Stimulated activated naive CD8-positive, alpha-beta T cell treated with anti-CD3 and anti-CD28 coated beads, Interleukin-15, Interleukin-2, amounts not matched to agents 100 ng/mL and 50 ng/mL, for 24 hours (primary cell): ENCODE data around the gene SYT15.

ENCODE experiments used
- H3K27ac Mint-ChIP-seq: one replicate; pipeline ENCODE4 v1.8.0; 2021; ENCODE audit warnings: mild to moderate bottlenecking, mixed read lengths
- H3K27me3 Mint-ChIP-seq: one replicate; pipeline ENCODE4 v1.8.0; 2021; ENCODE audit warnings: mixed read lengths
- H3K36me3 Mint-ChIP-seq: one replicate; pipeline ENCODE4 v1.8.0; 2021; ENCODE audit warnings: low read depth, mixed read lengths
- H3K4me1 Mint-ChIP-seq: one replicate; pipeline ENCODE4 v1.8.0; 2021; ENCODE audit warnings: low read depth, mixed read lengths
- H3K4me3 Mint-ChIP-seq: one replicate; pipeline ENCODE4 v1.8.0; 2021; ENCODE audit warnings: mild to moderate bottlenecking, mixed read lengths
- H3K9me3 Mint-ChIP-seq: one replicate; pipeline ENCODE4 v1.8.0; 2021; ENCODE audit warnings: mixed read lengths

Gene SYT15

DNA sequence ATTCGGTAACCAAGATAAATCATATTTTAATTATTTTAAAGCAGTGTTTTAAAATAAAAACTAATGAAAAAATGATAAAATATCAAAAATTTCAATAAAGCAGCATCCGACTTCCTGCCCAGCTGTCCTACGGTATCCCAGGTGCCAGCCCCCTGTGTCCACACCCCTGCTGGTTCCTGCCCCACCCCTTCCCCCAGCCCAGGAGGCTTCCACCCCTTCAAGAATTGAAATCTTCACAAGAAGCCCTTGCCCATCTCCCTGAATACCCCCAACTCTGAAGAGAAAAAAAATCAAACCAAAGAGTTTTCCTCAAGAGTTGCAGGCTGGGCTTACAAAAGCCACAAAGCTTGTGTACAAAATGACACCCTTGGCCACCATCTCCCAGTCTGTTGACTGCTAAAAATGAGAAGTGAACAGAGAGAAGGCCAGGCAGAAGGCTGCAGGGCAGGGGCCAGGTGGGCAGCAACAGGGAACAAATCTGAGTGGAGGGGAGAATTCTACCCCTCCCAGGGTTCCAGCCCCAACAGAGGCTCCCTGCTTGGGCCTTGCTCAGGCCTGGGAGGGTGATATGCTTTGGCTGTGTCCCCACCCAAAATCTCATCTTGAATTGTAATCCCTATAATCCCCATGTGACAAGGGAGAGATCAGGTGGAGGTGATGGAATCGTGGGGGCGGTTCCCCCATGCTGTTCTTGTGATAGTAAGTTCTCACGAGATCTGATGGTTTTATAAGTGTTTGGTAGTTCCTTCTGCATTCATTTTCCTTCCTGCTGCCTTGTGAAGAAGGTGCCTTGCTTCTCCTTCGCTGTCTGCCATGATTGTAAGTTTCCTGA lies 37.0 kb upstream of the SYT15 start:
- no peaks in the 10 kb centered on the region for H3K9me3 Mint-ChIP-seq
- H3K4me3 Mint-ChIP-seq, result no peak overlapping the region
- peaks cover 54% of the 10 kb centered on the region for H3K27me3 Mint-ChIP-seq
- no peaks in the 10 kb centered on the region for H3K36me3 Mint-ChIP-seq
- no peak overlapping the region for H3K27ac Mint-ChIP-seq
- peaks cover 7% of the 10 kb centered on the region for H3K4me1 Mint-ChIP-seq

DNA sequence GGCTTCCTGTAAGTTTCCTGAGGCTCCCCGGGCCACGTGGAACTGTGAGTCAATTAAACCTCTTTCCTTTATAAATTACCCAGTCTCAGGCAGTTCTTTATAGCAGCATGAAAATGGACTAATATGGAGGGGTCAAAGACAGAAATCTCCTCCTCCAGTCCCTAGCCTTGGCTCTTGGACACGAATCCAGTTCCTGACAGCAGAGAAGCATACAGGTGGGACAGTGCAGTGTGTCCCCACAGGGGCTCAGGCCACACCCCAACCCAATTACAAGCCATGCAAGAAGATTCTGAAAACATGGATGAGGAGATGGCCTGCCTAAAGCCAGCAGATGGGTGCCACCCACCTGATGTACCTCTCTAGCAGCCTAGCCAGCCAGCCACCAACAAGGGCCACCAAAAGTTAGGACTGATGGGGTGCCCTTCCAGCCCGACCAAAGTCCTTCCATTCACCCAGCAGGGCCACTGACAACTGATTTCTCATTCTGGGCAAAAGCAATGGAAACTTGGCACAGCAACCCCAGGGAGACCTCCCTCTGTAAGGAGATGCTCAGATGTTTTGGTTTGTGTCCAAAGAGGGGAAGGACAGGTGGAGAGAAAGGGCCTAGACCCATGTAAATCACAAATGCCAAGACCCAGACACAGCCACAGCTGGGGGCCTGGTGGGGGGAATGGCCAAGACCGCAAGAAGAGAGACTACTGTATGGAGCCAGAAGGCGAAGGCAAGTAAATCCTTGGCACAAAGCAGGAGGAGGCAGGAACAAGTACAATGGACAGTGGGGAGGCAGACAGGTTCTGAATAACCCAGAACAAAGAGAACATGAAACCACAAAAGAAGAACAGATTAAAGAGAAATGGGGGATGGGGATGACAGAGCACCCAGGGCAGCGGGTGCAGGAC lies 36.1 kb upstream of the SYT15 start:
- no peaks in the 10 kb centered on the region for H3K36me3 Mint-ChIP-seq
- no peak overlapping the region for H3K27ac Mint-ChIP-seq
- H3K27me3 Mint-ChIP-seq, result peaks cover 48% of the 10 kb centered on the region
- no peaks in the 10 kb centered on the region for H3K9me3 Mint-ChIP-seq
- H3K4me3 Mint-ChIP-seq, result no peak overlapping the region
- peaks cover 7% of the 10 kb centered on the region for H3K4me1 Mint-ChIP-seq

DNA sequence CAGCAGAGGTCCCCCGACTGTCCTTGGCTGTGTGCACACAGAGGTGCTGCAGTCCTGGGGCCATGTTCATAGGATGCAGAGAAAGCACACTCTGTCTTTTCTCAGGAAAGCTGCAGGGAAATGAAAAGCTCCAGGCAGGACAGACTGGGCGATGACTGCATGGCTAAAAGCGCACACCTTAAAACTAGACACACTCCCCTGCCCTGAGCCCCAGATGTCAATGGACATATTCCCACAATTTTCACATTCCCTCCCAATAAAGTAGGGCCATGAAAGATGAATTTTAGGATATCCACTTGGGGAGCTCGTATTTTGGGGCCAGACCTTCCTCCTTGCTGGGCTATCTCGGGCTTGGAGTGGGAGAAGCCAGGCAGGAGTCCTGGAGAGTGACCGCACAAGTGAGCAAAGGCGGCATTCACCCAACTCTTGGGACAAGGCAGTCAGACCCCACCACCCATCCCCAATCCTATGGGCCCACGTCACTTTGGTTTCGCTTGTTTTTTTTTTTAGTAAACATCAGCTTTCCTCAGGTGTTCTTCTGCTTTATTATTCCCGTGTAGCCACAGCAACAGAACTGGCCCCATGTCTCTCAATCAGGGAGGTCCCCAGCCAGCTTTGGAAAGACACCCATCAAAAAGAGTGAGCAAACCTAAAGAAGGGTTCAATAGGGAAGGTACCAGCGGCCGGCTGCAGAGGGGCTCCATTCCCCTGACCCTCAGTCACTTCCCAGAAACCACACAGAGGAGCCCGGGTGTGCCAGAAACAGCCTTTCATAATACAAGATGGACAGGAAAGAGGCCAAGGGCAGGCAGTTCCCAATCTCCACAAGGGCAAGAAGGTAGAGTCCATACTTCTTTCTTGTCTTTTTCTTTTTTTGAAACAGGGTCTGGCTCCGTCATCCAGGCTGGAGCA lies 35.2 kb upstream of the SYT15 start:
- Mint-ChIP-seq H3K27ac (no peak overlapping the region), H3K4me3 (no peak overlapping the region), H3K4me1 (peaks cover 7% of the 10 kb centered on the region), H3K27me3 (peaks cover 39% of the 10 kb centered on the region), H3K36me3 (no peaks in the 10 kb centered on the region), H3K9me3 (no peaks in the 10 kb centered on the region)

DNA sequence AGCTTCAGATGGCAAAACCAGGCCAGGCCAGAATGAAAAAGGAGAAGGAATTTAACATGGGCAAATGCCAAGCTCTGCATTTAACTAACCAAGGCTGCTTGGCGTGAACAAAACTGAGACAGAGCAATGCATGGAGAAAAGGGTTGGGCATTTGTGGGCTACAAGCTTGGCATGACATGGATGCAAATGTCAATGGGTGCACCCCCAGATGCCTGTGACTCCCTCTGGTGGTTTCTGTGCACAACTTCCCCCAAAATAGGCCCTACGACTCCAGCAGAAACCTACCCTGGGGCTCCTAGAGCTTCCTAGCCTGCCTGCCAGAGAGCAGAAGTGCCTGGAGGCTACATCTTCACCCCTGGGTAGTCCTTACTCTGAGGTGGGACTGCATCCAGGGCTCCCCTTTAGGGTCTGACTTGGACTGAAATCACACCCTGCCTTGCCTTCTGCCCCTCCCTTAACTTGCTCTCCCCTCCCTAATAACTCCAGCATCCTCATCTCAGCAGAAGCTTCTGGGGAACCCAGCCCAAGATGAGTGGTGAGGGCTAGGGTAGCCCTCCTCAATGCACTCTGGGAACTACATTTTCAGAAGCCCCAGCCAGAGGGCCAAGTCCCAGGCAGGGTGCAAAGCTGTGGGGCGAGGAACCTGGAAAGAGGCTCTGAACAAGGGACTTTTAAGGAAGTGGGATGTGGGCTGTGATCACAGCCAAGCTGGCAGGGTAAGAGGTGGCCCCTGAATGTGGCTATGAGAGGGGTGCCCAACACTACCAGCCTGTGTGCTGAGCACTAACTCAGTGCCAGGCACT lies 33.7 kb upstream of the SYT15 start:
- H3K4me1 Mint-ChIP-seq, result peaks cover 7% of the 10 kb centered on the region

DNA sequence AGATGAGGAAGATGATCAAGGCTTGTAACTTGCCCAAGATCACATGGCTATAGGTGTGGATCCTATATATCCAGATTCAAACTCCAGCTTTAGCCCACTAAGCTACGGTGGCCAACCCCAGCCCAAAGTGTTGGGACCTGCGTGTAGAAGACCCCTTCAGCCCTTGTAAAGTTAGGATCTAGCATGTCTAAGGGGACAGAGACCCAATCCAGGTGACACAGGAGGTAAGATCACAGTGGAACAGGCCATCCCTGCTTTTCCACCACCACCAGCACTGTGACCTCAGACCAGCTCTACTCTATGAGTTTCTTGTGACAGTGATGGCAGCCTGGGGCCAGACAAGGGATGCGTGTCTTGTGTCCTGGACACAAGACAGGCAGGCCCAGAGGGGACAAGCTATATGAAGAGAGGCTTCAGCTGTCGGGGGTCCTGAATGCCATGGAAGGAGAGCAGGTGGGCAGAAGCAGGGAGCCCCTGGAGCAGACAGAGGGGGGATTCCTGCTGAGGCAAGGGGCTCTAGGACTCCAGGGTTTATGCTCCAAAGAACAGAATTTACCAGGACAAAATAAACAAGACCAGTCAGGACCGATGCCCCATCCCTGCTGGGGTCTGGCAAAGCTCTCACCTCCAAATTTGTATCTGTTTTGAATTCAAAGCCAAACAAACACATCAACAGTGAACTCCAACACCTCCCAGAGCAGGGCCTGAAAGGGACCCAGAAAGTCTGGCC lies 32.9 kb upstream of the SYT15 start:
- H3K4me3 Mint-ChIP-seq, result no peak overlapping the region
- H3K27me3 Mint-ChIP-seq, result peaks cover 18% of the 10 kb centered on the region
- H3K4me1 Mint-ChIP-seq, result no peaks in the 10 kb centered on the region
- no peak overlapping the region for H3K27ac Mint-ChIP-seq
- no peaks in the 10 kb centered on the region for H3K9me3 Mint-ChIP-seq
- no peaks in the 10 kb centered on the region for H3K36me3 Mint-ChIP-seq

More for the DNA sequence above, 33.7 kb upstream of the SYT15 start:
- Mint-ChIP-seq H3K27me3 (peaks cover 26% of the 10 kb centered on the region), H3K36me3 (no peaks in the 10 kb centered on the region), H3K9me3 (no peaks in the 10 kb centered on the region), H3K27ac (no peak overlapping the region), H3K4me3 (no peak overlapping the region)

DNA sequence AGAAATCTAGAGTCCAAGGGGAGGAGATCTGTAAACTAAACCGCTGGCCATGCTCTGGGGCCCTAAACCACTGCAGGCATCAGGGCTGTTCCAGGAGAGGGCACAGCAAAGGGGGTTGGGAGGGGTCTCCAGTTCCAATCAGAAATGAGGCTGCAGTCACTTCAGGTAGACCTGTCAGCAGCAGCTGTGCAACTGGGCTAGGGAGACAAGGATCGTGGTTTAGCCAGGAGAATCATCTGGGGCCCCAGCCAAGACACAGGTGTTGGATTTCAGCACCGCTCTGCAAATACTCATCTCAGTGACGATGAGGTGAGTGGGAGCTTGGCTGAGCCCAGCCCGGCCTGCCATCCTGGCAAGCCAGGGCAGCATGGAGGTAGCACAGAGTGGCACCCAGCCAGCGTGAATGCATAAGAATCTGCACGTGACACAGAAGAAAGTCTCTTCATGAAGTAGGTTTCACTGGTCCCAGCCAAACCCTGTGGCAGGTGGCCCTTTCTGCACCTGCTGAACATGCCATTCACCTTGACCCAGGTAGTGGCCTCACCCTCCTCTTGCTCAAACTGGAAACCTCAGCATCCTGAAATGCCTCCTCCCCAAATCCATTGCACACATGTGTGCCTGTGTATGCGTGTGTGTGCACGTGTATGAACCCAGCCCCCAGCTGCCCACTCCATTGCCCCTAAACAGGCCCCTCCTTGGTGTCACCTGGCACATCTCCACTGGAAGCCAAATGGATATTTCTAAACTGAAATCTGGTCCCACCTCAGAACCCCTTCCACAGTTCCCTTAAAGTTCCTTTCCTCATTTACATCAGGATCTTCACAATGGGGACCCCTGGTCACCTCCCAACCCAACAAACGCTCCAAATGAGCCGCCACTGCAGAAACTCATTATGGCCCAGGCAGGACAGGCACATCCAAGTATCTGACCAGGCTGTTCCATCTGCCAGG lies 32.1 kb upstream of the SYT15 start:
- Mint-ChIP-seq H3K4me3 (no peak overlapping the region), H3K4me1 (no peaks in the 10 kb centered on the region)

DNA sequence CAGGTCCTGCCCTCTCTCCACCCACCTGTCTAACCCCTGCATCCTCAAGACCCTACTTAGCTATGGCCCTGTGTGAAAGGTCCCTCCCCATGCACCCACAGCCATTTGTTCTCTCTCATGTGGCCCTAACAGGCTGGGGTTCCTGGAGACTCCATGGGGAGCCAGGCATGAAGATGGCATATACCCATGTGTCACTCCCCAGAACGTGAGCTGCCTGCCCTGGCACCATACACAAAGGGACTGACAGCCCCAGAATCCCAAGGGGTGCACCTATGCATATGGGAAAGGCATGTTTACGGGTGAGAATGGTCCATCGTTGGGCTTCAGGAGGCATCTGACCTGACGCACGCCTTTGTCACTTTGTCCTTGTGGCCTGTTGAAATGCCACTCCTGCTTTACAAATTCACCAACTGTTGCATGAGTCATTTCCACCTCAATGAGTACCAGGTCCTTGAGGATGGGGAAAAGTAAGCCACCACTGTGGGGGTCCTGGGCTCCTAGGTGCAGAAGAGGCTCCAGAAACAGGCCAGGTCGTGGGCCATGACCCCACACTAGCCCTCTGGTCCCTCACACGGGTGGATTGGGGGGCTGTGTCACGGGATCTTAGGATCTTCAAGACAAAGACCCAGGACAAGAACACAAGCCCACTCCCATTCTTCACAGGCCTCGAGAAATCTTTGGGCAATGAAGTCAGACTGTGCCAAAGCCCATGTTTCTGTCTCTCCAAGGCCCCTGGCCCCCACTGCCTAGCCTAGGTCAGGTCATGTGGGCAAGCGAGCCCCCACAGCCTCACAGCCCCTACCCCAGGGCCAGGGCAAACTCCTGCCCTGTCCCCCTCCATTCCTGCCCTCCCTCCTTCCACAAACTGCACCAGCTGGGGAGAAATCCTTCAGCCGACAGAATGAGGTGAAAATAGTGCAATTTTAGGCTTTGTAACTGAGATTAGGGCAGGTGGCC lies 31.1 kb upstream of the SYT15 start:
- Mint-ChIP-seq H3K27ac (no peak overlapping the region), H3K36me3 (no peaks in the 10 kb centered on the region), H3K4me3 (no peak overlapping the region), H3K9me3 (no peaks in the 10 kb centered on the region), H3K27me3 (peaks cover 9% of the 10 kb centered on the region), H3K4me1 (no peaks in the 10 kb centered on the region)

More for the DNA sequence above, 32.1 kb upstream of the SYT15 start:
- H3K27me3 Mint-ChIP-seq, result peaks cover 17% of the 10 kb centered on the region
- H3K36me3 Mint-ChIP-seq, result no peaks in the 10 kb centered on the region
- no peaks in the 10 kb centered on the region for H3K9me3 Mint-ChIP-seq
- no peak overlapping the region for H3K27ac Mint-ChIP-seq

DNA sequence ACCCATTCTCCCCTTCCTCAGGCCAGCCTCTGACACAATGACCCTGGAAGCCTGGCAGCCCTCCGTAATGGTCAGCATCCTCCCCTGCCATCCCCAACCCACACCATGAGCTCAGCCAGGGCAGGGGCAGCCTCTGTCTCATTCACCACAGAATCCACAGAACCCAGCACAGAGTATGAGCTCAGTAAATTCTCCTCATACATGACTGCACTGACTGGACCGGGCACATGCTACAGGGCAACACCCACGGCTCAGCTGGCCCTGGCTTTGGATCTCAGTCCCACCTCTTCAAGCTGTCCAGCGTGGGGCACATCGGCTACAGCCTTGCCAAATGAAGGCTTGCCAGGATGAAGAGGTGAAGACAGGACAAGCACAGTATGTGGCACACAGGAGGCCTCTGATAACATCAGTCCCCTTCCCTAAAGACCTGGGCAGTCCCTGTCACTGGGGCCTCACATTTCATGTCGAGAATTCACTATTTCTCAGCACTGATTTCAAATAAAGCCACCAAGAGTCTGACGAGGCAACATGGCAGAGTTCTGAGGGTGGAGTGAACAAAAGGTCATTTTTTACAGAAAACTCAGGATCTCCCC lies 30.3 kb upstream of the SYT15 start:
- H3K27me3 Mint-ChIP-seq, result peaks cover 3% of the 10 kb centered on the region
- no peaks in the 10 kb centered on the region for H3K4me1 Mint-ChIP-seq
- no peak overlapping the region for H3K27ac Mint-ChIP-seq
- no peaks in the 10 kb centered on the region for H3K9me3 Mint-ChIP-seq
- no peaks in the 10 kb centered on the region for H3K36me3 Mint-ChIP-seq
- H3K4me3 Mint-ChIP-seq, result no peak overlapping the region

DNA sequence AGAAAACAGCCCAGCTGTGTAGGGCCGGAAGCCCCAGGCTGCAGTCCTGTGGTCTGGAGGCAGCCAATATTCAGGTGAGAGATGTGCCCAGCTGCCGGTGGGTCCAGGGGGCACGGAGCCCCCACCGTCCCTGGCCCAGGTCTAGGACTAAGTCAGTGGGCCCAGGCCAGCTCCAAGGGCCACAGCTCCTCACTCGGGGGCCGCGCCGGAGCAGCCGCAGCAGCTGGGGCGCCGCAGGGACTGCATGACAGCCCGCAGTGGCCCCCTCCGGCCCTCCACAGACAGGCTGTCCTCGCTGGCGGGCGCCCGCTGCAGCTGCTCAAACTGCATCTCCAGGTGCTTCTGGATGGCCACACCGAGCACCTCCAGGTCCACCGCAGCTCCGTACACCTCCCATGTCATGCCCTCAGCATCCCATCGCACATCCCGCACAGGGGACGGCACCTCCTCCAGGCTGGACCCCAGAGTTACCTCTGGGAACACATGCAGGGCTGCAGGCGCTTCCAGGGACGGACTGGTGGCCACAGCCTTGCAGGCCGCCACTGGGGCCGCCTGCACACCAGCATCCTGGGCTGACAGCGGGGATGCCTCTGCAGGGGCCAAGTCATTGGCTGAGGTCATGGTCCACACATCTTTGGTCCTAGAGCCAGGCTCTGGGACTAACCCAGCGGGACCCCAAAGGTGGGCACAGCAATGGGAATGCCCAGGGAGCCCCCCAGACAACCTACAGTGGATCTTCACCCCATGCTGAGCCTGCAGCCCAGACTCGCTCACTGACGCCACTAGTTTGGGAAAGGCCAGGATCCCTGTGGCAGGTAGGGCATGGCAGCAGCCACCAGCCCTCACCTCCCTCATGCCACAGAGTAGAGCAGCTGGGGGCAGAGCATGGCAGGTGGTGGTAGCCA lies 29.5 kb upstream of the SYT15 start:
- Mint-ChIP-seq H3K27me3 (no peaks in the 10 kb centered on the region), H3K4me1 (no peaks in the 10 kb centered on the region), H3K4me3 (no peak overlapping the region), H3K27ac (no peak overlapping the region), H3K9me3 (no peaks in the 10 kb centered on the region), H3K36me3 (no peaks in the 10 kb centered on the region)

DNA sequence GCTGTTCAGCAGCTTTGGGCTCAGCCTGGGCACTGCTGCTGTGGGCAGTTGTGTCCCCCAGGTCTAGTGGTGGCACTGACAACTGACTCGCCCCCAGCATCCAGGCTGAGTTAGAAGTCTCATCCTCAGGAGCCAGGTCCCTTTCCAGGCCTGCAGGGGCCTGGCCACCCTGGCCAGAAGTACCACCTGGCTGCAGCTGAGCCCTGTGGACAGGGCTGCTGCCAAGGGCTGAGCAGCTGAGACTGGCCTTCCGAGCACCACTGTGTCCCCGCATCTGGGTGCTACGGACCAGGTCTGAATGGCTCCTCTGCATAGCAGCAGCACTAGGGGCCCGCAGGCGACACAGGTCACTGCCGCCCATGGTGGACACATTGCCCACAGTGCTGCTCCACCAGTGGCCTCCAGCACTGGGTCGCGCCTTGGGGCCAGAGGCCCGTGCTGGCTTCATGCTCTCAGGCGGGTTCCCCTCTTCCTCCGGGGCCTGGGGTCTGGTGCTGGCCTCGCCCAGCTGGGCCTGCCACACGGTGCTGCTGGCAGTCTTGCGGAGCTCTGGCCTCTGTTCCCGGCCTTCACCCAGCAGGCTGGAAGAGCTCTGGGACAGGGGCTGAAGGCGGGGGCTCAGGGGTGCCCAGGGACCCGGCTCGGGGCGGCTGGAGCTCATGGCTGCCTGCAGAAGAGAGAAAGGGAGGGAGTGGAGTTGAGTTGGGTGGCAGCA lies 28.7 kb upstream of the SYT15 start:
- H3K36me3 Mint-ChIP-seq, result no peaks in the 10 kb centered on the region
- H3K27ac Mint-ChIP-seq, result no peak overlapping the region
- no peaks in the 10 kb centered on the region for H3K4me1 Mint-ChIP-seq
- no peak overlapping the region for H3K4me3 Mint-ChIP-seq
- H3K27me3 Mint-ChIP-seq, result no peaks in the 10 kb centered on the region
- H3K9me3 Mint-ChIP-seq, result no peaks in the 10 kb centered on the region
